HL-60/S4 treated with phorbol 12-myristate 13-acetate at 8.2 ng/mL for 4 days and 3 days (cell line): ENCODE measurements around the gene HMGCLL1.

Source experiments
- in situ Hi-C: fragments of 300-500 bp; cut with MboI; formaldehyde crosslinking; loops from 2 replicates; pipeline ENCODE4 v1.15.0; 2022; ENCODE audit warnings: low sequenced_read_pairs

Gene HMGCLL1

DNA sequence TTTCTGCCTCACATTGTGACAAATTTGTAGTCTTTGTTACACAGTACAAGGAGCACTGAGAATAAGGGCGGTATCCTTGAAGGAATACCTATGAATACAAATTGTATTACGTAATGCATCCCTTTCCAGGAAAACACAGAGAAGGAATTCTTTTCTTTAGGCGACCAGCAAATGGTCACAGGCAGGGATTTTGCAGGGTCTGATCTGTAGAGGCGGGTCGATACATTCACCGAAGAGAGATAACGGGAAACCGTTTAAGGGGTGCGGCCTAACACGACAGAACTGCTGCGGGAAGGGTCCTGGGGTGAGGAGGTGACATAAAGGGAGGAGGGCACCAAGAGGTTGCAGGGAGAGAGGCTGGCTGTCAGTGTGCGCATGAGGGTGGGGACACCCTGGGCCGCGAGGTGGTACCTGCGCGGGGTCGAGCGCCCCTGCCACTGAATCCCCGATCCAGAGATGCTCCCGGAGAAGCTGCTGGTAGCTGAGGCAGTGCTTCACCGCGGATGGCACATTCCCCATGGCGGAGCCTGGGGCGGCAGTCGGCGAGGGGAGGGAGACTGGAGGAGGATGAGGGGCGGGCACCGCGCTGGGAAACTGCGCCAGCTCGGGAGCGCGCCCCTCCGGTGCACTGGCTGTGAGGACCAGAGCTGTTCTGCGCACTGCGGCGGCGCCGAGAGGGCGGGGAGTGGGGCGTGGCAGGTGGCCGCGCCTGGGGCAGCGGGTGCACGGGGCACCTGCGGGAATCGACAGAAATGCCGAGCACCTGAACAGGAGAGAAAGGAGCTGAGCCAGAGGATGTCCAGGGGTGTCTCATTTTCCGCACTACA lies at the start of gene HMGCLL1:
TSS of gene HMGCLL1 (minus strand) at position 656 of the 827 bp plus-strand sequence. CDS start at position 519, 137 bp downstream.
- in situ Hi-C loops, result no loop called here

- in situ Hi-C loops, result no loop called here
Observed at GRCh38 chr6:55621993-55622392, 43.0 kb upstream of the HMGCLL1 start.

GRCh38 chr6:55621244-55621643 lies 42.3 kb upstream of the HMGCLL1 start:
- in situ Hi-C loops, result no loop called here

- in situ Hi-C loops, result no loop called here
Observed at GRCh38 chr6:55617272-55617671, 38.3 kb upstream of the HMGCLL1 start.

- in situ Hi-C loops, result no loop called here
Observed at GRCh38 chr6:55604021-55604420, 25.0 kb upstream of the HMGCLL1 start.

DNA sequence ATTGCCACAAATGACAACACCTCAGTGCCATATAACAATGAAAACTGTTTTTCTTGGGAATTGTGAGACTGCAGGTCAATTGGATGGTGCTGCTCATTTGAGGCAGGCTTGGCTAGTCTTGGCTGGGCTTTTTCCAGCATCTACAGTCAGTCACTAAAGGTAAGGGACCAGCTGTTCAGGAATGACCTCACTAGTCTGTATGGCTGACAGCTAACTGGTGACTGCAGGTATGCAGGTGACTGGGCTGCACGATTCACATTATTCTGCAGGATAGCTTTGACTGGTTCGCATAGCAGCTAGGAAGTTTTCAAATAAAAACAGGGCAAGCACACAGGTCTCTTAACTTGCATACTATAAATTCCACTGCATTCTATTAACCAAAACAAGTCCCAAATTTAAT lies 22.1 kb upstream of the HMGCLL1 start:
- in situ Hi-C loops, result no loop called here

DNA sequence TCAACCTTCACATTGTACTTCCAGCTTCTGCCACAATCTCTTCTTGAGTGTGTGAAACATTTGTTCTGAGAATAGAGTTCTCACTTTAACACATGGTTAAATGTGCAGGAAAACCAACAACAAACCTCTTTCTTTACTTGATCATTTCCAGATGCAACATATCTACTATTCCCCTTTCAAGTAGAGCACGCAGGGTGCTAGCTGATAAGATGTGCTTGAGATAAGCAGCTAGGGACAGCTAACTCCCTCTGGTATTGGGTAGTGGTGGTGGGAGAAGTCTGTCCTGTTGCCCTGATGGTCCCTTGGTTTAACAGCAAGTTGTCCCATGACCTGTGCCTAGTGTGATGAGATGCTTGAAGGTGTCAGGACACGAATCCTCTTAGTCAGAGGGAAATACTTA lies 15.4 kb upstream of the HMGCLL1 start:
- in situ Hi-C loops, result no loop called here

GRCh38 chr6:55584654-55585354 lies 5.8 kb upstream of the HMGCLL1 start:
- in situ Hi-C loops, result no loop called here

- in situ Hi-C loops, result no loop called here
Observed at GRCh38 chr6:55576811-55577210, 2.2 kb downstream of the HMGCLL1 start.

GRCh38 chr6:55574556-55574955 lies 4.4 kb downstream of the HMGCLL1 start:
- in situ Hi-C loops, result no loop called here

DNA sequence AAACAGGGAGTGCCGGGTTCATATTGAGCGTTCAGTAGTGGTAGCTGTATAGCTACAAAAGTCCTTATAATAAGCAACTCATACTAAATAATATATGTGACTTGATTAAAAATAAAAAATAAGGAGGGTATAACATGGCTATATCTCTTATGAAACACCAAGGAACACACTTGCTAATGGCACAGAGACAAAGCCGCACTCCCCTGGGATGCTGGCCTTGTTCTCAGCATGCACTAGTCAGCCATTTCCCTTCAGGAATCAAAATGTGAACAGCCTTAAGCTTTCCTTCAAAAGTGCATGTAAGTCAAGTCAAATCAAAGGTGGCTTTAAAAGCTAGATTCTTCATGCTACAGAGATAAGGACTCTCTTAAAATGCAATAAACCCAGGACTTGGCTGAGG lies 9.4 kb downstream of the HMGCLL1 start:
- in situ Hi-C loops, result no loop called here

GRCh38 chr6:55568808-55569439 lies 10.1 kb downstream of the HMGCLL1 start:
- in situ Hi-C loops, result no loop called here

- in situ Hi-C loops, result no loop called here
Observed at GRCh38 chr6:55567558-55567957, 11.4 kb downstream of the HMGCLL1 start.

GRCh38 chr6:55566036-55566710 lies 12.8 kb downstream of the HMGCLL1 start:
- in situ Hi-C loops, result no loop called here

GRCh38 chr6:55562318-55562717 lies 16.7 kb downstream of the HMGCLL1 start:
- in situ Hi-C loops, result no loop called here

DNA sequence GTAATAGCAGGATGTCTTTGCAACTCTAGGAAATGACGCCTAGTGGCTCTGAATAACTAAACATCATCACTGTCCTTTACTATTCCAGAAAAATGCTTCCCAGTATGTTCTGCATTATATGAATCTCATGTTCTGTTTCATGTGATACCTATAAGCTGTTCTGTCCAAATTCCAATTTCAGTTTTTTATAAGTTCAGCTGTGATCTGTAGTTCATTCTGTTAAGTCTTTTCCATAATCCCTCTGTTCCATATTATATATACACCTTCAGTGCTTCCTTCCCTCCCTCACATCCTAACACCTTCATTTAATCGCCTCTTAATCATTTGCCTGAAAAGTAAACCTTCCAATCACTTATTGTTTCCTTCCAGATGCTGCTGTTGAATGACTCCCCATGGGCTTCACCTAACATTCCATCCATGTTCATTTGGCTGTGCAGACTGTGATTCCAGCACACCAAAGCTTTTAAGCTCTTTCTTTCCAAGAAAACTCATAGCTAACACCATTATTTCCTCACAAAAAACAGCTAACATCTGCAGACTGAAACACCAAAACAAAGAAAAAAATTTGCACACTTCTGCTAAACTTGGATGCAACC lies 18.6 kb downstream of the HMGCLL1 start:
- in situ Hi-C loops, result no loop called here

- in situ Hi-C loops, result no loop called here
Observed at GRCh38 chr6:55557146-55557545, 21.8 kb downstream of the HMGCLL1 start.

- in situ Hi-C loops, result no loop called here
Observed at GRCh38 chr6:55545791-55546190, 33.2 kb downstream of the HMGCLL1 start.

DNA sequence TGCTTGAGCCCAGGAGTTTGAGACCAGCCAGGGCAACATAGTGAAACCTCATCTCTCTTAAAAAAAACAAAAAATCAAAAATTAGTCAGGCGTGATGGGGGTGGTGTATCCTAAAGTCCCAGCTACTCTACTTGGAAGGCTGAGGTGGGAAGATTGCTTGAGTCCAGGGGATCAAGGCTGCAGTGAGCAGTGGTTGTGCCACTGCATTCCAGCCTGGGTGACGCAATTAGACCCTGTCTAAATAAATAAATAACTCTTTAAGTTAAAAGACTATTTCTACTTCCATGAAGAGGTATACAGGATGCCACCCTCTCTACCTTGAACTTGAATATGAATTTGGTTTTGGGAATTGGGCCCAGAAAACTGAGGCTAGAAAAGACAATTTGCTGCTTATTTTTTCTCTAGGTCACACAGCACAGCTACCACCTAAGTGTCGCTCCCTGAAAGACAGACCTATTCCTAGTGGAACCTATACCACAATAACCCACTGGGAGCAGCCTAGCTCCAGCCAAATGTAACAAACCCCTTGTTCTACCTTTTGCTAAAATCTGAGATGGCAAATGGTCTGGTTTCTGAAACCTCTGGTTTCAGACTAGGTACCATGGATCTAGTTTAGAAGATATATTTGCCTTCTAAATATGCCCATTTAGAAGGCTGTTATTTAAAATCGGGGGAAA lies 35.2 kb downstream of the HMGCLL1 start:
- in situ Hi-C loops, result no loop called here

DNA sequence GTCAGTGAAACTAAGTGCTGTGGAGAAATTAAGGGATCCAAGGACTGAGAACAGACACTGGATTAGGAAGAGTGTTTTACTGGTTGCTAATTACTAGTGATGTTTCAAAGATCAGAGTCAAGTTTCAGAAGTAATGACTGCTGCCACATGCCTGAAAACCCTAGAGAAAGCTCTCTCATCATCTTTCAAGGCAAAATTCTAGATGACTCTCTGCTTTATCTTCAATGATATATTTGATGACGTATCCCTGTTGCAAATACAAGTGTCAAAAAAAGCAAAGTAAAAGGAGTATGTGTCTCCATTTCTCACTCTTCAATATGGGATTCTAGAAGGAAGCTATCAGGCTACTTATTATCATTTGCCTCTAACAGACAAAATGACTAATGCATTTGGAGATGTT lies 38.0 kb downstream of the HMGCLL1 start:
- in situ Hi-C loops, result no loop called here
